Breast epithelium (tissue), 4 donors: ENCODE measurements around the gene SUV39H1. TPM values are rescaled to one million over a fixed set of nuclear protein-coding genes. Genes with fewer than 3 reads are reported as not detected.
A peak's percentile ranks its signal among the peaks of the same experiment; 100 is the strongest.

Source experiments
- DNase-seq, 2 donors: peaks; one replicate each; pipeline ENCODE4 v3.0.0-alpha.2; 2019; ENCODE audit warnings: low spot score in 2 of 2
- H3K27ac ChIP-seq, 2 donors: fragments of 200-600 bp; sonication (generic) in 1 of 2; one replicate each; pipeline ENCODE4 v1.5.1; 2016 to 2019; ENCODE audit warnings: mild to moderate bottlenecking in 1 of 2
- H3K27me3 ChIP-seq, 2 donors: fragments of 200-600 bp; sonication (generic) in 1 of 2; one replicate each; pipeline versions ENCODE4 v1.5.1 to v1.6.0; 2017 to 2019; ENCODE audit warnings: control low read depth in 1 of 2, mild to moderate bottlenecking in 1 of 2
- H3K36me3 ChIP-seq: fragments of 200-600 bp; one replicate; pipeline ENCODE4 v1.5.1; 2019
- H3K4me1 ChIP-seq, 2 donors: fragments of 200-600 bp; sonication (generic); one replicate each; pipeline ENCODE4 v1.5.1; 2016 to 2019; ENCODE audit warnings: control low read depth in 1 of 2
- H3K4me3 ChIP-seq, 3 donors: fragments of 200-600 bp; sonication (generic); 1 replicate in 2 of 3; 2 replicates in 1 of 3; pipeline ENCODE4 v1.5.1; 2016 to 2019; ENCODE audit warnings: mild to moderate bottlenecking in 3 of 3, moderate library complexity in 2 of 3
- H3K9me3 ChIP-seq, 2 donors: fragments of 200-600 bp; sonication (generic) in 1 of 2; one replicate each; pipeline ENCODE4 v1.5.1; 2016 to 2019; ENCODE audit warnings: control low read depth in 1 of 2
- CTCF ChIP-seq, 3 donors: fragments of 450-650 bp; IDR thresholded peaks; one replicate each; pipeline ENCODE4 v1.5.1; 2016 to 2017; ENCODE audit warnings: antibody characterized with exemption in 3 of 3, mild to moderate bottlenecking in 3 of 3, moderate library complexity in 3 of 3
- POLR2A ChIP-seq: fragments of 450-650 bp; IDR thresholded peaks from one replicate; pipeline ENCODE4 v1.6.1; 2016; ENCODE audit warnings: antibody characterized with exemption, mild to moderate bottlenecking, moderate library complexity
- POLR2AphosphoS5 ChIP-seq, 3 donors: sonication (generic); formaldehyde crosslinking; IDR thresholded peaks; one replicate each; pipeline ENCODE4 v1.6.1; 2017; ENCODE audit warnings: antibody characterized with exemption in 3 of 3
- intact Hi-C: fragments of 100-400 bp; cut with DNase I; formaldehyde crosslinking; loops from one replicate; pipeline ENCODE4 v1.15.1; 2023; ENCODE audit warnings: low total_unique reads
- total RNA-seq, 3 donors: library from RNA; depleted of rRNA; stranded (reverse); fragments of >200 nt; gene quantifications; one replicate each; pipeline ENCODE4 v1.1.0, GENCODE V29; 2016

The SUV39H1 gene
- total RNA-seq, 3 donors from 2014 or later, result 3.6 to 7.0 (median 5.3) TPM

GRCh38 chrX:48711929-48712505 lies 15.5 kb downstream of the SUV39H1 start:
- intact Hi-C loops, result no loop called here
- H3K27me3 ChIP-seq, result peaks cover 0 to 38% of the 10 kb centered on the region in 2 donors
- no peak for DNase-seq
- no peaks in the 10 kb centered on the region for H3K4me1 ChIP-seq
- no peaks in the 10 kb centered on the region for H3K9me3 ChIP-seq
- H3K36me3 ChIP-seq, result no peaks in the 10 kb centered on the region
- TF ChIP-seq POLR2AphosphoS5 (IDR thresholded peaks at IDR 0.05), result no peak
- TF ChIP-seq CTCF (IDR thresholded peaks at IDR 0.05), result no peak
- TF ChIP-seq POLR2A, result no peak
- no peak overlapping the region for H3K4me3 ChIP-seq
- peak overlapping the region in 1 of 2 donors; percentile 2 for H3K27ac ChIP-seq

GRCh38 chrX:48713847-48714246 lies 17.3 kb downstream of the SUV39H1 start:
- TF ChIP-seq CTCF (IDR thresholded peaks at IDR 0.05), result no peak
- TF ChIP-seq POLR2A, result no peak
- no peak for TF ChIP-seq POLR2AphosphoS5 (IDR thresholded peaks at IDR 0.05)
- Histone ChIP-seq H3K27me3 (peaks cover 0 to 20% of the 10 kb centered on the region in 2 donors), H3K9me3 (no peaks in the 10 kb centered on the region), H3K4me1 (no peaks in the 10 kb centered on the region), H3K36me3 (no peaks in the 10 kb centered on the region), H3K4me3 (no peak overlapping the region), H3K27ac (no peak overlapping the region)
- intact Hi-C loops, result no loop called here
- no peak for DNase-seq

- intact Hi-C loops, result no loop called here
Measured at GRCh38 chrX:48714573-48714972, 18.0 kb downstream of the SUV39H1 start.

GRCh38 chrX:48715072-48715471 lies 18.5 kb downstream of the SUV39H1 start:
- H3K36me3 ChIP-seq, result no peaks in the 10 kb centered on the region
- H3K27me3 ChIP-seq, result peaks cover 0 to 19% of the 10 kb centered on the region in 2 donors
- H3K27ac ChIP-seq, result no peak overlapping the region
- H3K4me1 ChIP-seq, result no peaks in the 10 kb centered on the region
- no peak for DNase-seq
- intact Hi-C loops, result no loop called here
- TF ChIP-seq POLR2A (no peak), CTCF (IDR thresholded peaks at IDR 0.05) (no peak), POLR2AphosphoS5 (IDR thresholded peaks at IDR 0.05) (no peak)
- H3K4me3 ChIP-seq, result no peak overlapping the region
- no peaks in the 10 kb centered on the region for H3K9me3 ChIP-seq

More at GRCh38 chrX:48714573-48714972, 18.0 kb downstream of the SUV39H1 start:
- Histone ChIP-seq H3K9me3 (no peaks in the 10 kb centered on the region), H3K4me3 (no peak overlapping the region), H3K4me1 (no peaks in the 10 kb centered on the region), H3K36me3 (no peaks in the 10 kb centered on the region), H3K27me3 (peaks cover 0 to 19% of the 10 kb centered on the region in 2 donors), H3K27ac (no peak overlapping the region)
- no peak for DNase-seq
- TF ChIP-seq POLR2A, result no peak
- no peak for TF ChIP-seq CTCF (IDR thresholded peaks at IDR 0.05)

GRCh38 chrX:48715876-48716502 lies 19.5 kb downstream of the SUV39H1 start:
- no peak overlapping the region for H3K4me3 ChIP-seq
- intact Hi-C loops, result no loop called here
- TF ChIP-seq CTCF (IDR thresholded peaks at IDR 0.05) (no peak), POLR2AphosphoS5 (IDR thresholded peaks at IDR 0.05) (no peak), POLR2A (no peak)

More at GRCh38 chrX:48715876-48716502, 19.5 kb downstream of the SUV39H1 start:
- Histone ChIP-seq H3K9me3 (no peaks in the 10 kb centered on the region), H3K27me3 (peaks cover 0 to 21% of the 10 kb centered on the region in 2 donors), H3K36me3 (no peaks in the 10 kb centered on the region), H3K27ac (no peak overlapping the region), H3K4me1 (no peaks in the 10 kb centered on the region)
- no peak for DNase-seq
